Hematopoietic multipotent progenitor cell treated with erythropoietin and hydrocortisone succinate and interleukin-3 and kit ligand, for 17 days (in vitro differentiated cells): ENCODE measurements around the gene ACAP3.
"Not testable (repeated sequence)": the region's sequence is repeated elsewhere in the genome, so short reads cannot be mapped to it uniquely, and the experiment has no call there.

Experiments
- DNase-seq: peaks from one replicate; pipeline ENCODE4 v3.0.0-alpha.2; 2015; ENCODE audit warnings: low spot score

Gene ACAP3

DNA sequence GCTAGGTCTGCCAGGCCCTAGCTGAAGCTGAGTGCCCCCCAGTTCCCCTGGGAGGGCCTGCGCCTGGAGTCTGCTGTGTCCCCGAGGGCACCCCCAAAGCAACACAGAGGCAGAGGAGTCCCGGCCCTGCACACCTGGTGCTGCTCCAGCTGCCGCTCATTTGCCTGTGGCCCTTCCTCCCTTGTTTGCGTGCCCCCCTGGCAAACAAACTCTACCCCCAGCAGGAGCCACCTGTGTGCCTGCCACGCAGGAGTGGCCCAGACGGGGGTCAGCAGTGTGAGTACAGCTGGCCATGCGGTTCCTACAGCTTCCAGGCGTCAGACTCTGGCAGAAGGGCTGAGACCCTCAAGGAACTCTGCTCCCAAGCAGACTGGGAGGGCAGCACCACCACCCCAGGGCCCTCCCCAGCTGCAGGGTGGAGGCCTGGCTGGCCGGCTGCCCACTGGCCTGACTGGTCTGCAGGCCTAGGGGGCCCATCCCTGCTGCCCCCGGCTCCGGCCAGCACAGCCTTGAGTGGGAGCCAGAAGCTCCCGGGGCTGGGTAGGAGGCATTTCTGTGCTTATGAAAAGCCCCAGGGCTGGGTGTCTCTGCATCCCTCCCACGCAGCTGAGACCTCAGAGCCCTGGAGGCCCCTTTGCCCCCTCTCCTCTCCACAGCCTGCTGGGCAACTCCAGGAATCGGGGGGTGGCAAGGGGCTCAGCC lies 22.8 kb upstream of the ACAP3 start:
- no peak for DNase-seq

- DNase-seq, result no peak
Observed at GRCh38 chr1:1329304-1330210, 21.8 kb upstream of the ACAP3 start.

- DNase-seq, result no peak
Observed at GRCh38 chr1:1328254-1328653, 20.5 kb upstream of the ACAP3 start.

DNA sequence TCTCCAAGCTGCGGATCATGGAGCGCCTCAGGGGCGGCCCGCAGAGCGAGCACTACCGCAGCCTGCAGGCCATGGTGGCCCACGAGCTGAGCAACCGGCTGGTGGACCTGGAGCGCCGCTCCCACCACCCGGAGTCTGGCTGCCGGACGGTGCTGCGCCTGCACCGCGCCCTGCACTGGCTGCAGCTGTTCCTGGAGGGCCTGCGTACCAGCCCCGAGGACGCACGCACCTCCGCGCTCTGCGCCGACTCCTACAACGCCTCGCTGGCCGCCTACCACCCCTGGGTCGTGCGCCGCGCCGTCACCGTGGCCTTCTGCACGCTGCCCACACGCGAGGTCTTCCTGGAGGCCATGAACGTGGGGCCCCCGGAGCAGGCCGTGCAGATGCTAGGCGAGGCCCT lies 19.6 kb upstream of the ACAP3 start:
- no peak for DNase-seq

GRCh38 chr1:1326075-1326605 lies 18.4 kb upstream of the ACAP3 start:
- DNase-seq, result no peak

DNA sequence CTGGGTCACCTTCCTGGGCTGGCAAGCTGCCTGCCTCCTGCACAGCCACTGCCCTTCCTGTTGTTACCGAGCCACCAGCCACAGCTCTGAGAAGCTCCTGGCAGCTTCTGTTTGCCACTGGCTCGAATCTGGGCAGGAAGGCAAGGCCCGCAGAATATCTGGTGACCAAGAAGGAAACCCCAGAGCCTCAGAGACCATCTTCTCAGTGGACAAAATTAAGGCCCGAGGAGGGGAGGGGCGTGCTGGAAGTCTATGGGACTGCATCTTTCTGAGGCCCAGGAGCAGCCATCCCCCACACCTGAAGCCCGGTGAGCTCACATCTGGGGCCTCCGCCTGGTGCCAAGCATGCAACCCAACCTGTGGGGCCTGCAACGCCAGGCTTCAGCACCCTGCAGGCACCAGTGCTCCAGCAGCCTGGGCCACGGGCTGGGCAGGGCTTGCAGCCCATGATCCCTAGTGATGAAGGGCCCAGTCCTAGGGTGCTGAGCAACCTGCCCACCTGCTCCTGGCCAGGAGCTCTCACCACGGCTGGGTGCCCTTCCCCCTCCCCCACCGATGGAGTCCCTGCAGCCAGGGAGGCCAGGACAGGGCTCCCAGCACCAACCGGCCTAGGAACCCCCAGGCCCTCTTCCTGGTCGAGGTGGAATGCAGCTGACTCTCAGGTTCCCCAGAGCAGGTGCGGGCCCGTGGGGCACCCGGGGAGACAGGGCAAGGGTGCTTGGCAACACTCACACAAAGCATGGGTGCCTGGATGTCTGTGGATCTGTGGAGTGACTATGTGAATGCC lies 17.8 kb upstream of the ACAP3 start:
- no peak for DNase-seq

- DNase-seq, result peak; percentile 97
Observed at GRCh38 chr1:1324524-1325287, 17.0 kb upstream of the ACAP3 start, which contains the start of the genes CPTP and INTS11. TSS of gene CPTP (plus strand) at chr1:1324802. CDS start at chr1:1326911, 2,109 bp downstream. TSS of gene INTS11 (minus strand) at chr1:1324660. CDS start at chr1:1324608, 52 bp downstream.

DNA sequence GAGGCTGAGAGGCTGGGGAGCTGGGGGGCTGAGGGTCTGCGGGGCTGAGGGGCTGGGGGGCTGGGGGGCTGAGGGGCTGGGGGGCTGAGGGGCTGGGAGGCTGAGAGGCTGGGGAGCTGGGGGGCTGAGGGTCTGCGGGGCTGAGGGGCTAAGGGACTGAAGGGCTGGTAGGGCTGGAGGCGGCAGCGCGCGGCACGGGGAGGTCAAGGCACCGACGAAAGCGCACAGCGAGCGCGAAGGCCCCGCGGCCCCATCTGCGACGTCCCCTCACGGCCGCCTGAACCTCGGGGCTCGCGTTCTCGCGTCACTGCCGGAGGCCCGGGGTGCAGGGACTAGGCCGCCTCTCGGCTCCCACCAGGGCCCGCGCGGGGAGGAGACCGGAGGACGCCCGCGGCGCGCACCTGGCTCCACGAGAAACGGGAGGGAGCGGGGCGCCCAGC lies 16.4 kb upstream of the ACAP3 start:
- DNase-seq, result no peak

DNA sequence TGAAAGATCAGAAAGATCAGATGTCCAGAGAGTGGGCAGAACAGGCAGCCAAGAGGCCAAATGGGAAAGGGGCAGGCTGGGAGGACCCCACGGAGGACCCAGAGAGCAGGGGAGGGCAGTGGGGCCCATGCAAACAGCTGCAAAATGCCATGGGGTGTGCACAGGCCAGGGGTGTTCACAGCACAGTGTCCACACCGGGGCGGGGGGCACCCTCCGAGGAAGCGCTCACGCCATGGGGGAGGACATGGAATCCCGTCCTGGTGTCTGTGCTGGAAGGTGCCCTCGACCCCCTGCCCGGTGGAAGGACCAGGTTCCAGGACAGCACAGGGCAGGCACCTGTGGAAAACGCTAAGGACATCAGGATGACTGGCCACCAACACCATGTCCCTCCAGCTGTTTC lies 15.2 kb upstream of the ACAP3 start:
- DNase-seq, result no peak

GRCh38 chr1:1322418-1322817 lies 14.7 kb upstream of the ACAP3 start:
- no peak for DNase-seq

GRCh38 chr1:1321477-1321876 lies 13.7 kb upstream of the ACAP3 start:
- DNase-seq, result no peak

- no peak for DNase-seq
Observed at GRCh38 chr1:1320666-1321448, 13.1 kb upstream of the ACAP3 start.

DNA sequence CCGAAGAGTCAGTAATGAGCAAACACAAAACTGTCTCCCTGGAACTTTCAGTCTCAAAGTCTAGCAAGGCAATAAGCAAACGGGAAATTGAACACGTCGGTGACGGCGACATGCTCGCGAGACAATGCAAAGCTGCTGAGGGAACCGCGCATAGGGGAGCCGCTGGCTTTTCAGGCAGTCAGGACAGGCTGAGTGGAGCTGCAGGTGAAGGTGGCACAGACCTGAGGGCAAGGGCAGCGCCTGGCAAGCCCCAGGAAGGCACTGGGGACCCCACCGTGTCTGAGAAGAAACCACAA lies 11.9 kb upstream of the ACAP3 start:
- no peak for DNase-seq

- DNase-seq, result no peak
Observed at GRCh38 chr1:1318777-1319645, 11.3 kb upstream of the ACAP3 start.

DNA sequence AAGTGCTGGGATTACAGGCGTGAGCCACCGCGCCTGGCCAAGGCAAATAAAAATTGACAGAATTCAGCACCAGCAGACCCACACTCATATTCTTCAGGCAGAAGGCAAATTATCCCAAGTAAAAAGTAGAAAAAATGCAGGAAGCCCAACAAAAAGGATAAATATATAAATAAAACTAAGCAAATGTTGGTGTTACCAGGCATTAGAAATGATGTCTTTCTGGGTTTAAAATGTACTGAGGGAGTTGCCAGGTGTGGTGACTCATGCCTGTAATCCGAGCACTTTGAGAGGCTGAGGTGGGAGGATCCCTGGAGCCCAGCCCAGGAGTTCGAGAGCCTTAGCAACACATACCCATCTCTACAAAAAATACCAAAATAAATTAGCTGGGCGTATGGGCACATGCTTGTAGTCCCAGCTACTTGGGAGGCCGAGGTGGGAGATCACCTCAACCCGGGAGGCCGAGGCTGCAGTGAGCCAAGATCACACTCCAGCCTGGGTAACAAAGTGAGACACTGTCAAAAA lies 10.5 kb upstream of the ACAP3 start:
- peak; percentile 81 for DNase-seq

GRCh38 chr1:1317420-1317819 lies 9.7 kb upstream of the ACAP3 start:
- DNase-seq, result no peak

DNA sequence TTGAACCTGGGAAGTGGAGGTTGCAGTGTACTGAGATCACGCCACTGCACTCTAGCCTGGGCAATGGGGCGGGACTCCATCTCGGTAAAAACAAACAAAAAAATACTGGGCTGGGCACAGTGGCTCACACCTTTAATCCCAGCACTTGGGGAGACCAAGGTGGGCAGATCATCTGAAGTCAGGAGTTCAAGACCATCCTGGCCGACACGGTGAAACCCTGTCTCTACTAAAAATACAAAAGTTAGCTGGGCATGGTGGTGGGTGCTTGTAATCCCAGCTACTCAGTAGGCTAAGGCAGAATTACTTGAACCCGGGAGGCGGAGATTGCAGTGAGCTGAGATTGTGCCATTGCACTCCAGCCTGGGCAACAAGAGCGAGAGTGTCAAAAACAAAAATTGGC lies 8.5 kb upstream of the ACAP3 start:
- not testable (repeated sequence) for DNase-seq

- no peak for DNase-seq
Observed at GRCh38 chr1:1315435-1315954, 7.8 kb upstream of the ACAP3 start.

DNA sequence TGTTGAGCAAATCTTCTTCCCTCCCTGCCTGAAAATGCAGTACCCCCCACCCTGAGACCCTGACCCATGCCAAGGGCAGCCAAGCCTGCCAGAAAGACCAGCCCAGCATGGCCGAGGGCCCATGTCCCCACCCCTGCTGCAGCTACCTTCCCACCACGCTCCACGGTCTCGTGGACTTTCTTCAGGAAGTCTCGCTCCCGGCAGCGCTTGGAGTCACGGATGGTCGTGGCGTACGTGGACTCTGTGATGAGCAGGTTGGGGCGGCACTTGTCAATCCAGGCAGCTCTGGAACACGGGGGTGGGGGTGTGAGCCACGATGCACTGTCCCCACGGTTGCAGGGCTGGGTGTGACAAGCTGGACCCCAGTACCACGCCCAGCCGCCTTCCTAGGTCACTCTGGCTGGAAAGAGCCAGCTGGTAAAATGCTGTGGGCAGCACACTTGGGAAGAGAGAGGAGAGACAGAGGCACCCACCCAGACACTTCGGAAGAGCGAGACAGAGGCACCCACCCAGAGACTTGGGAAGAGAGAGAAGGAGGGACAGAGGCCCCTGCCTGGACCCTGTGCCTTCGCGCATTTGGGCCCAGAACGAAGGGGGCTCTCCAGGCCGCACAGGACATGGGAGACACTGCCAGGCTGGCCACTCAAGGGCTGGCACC lies 7.1 kb upstream of the ACAP3 start:
- no peak for DNase-seq
